NCI-H2081 (cell line): ENCODE results near the gene CACNA1I.

ENCODE experiments used
- DNase-seq, 2 experiments: peaks; one replicate each; lab custom pipeline; 2025; lab: John Stamatoyannopoulos, UW

The CACNA1I gene

DNA sequence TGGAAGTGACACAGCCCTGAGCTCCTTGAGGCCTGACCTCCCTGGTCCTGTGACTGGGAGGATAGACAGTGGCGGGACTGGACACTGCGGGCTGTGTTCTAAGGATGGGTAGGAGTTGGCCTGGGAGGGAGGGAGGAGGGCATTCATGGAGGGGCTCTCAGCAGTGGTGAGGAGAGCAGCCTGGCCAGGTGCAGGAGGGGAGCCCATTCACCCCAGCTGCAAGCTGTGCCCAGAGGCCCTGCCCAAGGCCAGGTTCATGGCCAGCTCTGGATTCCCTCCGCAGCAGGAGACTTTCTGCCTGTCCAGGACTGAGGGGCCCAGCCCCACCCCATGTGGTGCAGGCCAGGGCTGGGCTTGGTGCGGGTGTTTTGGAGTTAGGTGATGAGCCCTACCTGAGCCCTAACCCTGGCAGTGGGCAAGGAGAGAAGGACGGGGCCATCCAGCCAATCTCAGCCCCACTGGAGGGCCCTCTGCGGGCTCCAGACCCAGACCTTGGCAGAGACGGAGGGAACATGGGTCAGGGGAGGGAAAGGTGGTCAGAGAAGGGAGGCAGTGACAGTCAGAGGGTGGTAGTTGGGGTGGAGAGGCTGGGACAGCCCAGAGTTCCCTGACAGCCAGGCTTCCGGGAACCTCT lies 26.8 kb downstream of the CACNA1I start:
- DNase-seq: no peak

DNA sequence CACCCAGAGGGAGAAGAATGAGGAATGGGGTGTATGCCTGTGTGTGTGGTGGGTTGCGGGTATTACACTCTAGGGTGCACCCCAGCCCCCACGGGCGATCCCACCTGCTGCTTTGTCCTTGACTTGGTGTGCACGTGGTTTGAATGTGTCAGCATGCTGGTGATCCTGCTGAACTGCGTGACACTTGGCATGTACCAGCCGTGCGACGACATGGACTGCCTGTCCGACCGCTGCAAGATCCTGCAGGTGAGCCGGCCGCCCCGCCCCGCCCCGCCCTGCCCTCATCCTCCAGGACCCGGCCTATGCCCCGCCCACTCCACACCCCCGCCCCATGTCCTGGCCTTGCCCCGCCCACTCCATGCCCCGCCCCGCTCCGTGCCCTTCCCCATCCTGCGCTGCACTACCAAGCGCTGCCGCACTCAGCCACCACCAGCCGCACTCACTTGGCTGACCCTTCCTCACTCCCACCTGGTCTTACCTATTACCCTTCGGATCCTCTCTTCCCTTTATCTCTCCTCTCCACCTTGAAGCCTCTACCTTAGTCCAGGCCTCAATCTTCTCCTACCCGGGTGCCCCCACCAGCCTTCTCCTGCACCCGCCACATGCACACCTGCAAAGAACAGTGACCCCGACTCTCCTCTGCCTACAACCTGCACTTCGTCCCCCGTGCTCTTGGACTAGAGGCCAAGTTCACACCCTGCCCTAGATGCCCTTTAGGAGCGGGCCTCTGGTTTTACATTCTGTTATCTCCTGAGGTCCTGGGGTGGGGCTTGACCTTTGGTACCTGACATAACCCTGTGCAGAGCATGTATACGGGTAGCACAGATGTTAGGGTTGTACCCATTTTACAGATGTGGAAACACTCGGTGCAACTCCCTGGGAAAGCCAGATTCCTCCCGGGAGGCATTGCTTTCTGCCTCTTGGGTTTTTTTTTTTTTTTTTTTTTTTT lies 27.7 kb downstream of the CACNA1I start:
- peak; percentile 33 to 53 for DNase-seq

DNA sequence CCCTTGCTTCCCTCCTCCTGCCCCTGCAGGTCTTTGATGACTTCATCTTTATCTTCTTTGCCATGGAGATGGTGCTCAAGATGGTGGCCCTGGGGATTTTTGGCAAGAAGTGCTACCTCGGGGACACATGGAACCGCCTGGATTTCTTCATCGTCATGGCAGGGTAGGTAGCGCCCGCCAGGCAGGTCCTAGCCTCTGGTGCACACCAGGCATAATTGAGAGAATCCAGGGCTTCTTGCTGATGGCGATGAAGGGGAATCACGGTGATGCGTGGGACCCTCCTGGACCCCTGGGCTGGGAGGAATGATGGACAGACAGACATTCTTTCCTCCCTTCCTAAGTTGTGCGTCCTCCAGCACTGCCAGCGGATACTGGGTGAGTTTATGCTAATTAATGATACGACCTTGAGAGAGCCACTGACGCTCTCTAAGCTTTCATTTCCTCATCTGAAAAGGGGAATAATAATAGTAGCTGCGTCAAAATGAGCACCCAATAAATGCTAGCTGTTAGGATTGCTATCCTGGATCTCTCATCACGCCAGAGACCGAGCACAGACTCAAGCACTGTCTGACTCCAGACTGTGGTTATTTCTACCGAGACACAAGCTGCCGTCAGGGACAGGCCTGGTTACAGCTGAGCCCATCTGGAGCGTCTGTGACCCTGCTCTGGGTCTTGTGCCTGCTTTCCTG lies 30.1 kb downstream of the CACNA1I start:
- DNase-seq: no peak

DNA sequence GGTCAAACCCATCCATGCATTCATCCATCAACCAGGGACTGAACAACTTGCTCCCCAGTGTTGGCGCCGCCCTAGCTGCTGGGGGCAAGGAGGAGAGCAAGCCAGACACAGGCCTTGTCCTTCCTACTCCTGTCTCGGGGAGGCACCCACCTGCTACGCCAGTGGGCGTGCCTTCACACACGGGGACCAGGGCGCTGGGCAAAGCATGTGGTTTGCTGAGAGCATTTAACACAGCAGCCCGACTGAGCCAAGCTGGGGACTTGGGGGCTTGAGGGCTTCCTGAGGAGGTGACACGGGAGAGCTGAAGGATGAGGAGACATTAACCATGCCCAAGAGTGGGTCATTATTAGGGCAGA lies 30.6 kb downstream of the CACNA1I start:
- no peak for DNase-seq

DNA sequence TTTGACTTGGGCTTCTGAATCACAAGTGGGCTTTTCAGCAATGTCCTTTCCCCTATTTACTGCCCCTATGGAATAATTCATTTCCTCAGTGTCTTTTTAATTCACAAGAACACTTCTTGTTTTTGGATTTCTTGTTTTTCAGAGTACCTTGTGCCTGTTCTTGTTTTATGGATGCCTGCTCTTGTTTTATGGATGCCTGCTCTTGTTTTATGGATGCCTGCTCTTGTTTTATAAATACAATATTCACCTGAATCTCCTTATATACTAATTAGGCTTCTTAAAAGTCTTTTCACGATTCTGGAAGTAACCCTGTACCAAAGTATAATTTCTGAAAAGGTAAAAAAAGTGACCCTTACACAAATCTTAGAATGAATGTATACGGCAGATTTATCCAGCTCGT lies 32.8 kb downstream of the CACNA1I start:
- DNase-seq: no peak

DNA sequence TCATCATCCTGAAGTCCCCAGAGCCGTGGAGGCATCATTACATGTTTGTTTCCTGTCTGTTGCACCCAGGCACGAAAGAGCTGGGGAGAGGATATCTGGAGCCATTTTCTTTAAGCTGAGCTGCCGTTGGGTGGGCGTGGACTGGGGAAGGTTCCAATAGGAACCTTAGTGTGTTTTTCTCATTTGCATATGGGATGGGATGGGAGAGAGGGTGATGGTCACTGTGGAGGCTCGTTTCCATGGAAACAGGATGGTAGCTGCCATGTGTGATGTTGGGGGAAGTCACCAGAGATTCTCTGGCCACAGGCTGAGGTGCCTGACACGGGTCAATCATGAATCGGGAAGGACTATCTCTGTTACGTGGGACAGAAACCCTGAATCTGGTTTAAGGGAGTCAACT lies 39.7 kb downstream of the CACNA1I start:
- DNase-seq: no peak

DNA sequence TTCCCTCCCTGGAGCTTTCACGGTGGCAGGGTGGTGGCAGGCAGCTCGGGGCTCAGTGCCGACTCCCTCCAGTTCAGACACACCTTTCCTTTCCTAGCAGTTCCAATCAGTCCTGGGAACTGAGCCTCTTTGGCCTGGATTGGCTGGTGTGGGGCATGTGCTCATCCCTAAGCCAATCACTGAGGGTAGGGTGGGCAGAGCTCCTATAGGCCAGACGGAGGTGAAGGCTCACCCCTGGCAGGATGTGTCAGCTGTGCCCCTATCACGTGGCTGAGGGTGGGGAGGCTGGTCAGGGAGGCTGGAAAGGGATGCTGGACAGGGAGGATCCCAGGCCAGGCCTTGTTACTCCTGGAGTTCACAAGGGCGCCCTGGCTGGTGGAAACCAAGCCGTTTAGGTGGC lies 40.2 kb downstream of the CACNA1I start:
- no peak for DNase-seq

DNA sequence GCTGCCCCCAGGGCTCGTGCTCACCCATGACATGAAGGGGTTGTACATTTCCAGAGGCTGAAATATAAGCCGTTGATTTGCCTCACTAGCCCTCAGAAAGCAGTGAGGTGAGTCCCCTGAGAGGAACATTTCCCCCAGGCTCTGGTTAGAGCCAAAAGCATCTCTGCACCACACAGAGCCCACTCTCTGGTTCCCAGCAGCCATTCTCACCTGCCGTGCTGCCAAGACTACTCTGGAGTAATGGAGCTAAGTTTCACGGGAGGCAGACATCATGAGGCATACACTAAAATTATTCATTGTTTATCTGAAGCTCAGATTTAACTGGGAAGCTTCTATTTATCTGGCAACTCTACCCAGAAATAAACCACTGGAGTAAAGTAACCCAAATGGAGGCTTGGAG lies 40.8 kb downstream of the CACNA1I start:
- DNase-seq: no peak

DNA sequence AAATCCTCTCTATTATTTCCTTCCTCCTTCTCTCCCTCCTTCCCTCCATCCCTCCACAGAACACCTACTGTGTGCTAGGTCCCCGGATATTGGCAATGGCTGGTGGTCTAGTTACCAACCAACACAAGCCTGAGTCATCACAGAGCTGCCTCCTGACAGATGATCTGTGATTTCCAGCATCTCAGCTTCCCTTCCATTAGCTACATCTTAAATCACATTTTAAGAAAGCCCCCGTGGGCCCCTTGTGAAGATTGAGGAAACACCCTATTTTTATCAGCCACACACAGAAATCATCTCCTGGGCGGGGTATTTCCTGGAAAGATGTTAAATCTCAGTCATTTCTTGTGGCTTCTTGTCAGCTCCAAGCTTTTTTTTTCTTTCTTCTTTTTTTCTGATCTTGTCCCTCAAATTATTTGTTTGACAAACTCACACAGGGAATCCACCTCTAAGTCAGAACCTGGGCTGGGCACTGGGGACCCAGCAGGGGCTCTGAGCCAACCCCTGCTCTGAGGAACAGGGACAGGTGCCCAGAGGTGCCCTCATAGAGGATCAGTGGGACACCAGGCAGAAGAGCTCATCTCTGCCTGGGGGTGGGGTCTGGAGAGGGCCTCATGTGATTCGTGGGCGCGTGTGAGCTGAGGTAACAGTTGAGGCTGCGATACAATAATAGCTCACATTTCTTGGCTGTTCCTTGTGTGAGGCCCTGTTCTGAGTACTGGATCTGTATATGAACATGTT lies 42.4 kb downstream of the CACNA1I start:
- DNase-seq: no peak

DNA sequence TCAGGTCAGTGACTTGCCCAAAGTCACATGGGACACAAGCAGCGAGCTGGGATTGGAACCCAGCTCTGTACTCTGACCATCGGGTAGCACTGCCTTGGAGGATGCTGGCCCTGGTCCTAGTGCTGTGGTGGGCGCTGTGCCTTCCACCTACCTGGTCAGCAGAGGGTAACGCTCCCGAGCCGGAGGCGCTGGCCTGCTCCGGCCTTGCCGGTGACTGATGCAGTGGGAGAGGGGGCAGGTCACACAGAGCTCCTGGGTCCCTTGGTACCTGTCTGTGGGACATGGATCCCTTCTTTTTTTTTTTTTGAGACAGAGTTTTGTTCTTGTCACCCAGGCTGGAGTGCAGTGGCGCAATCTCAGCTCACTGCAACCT lies 43.0 kb downstream of the CACNA1I start:
- DNase-seq: no peak

DNA sequence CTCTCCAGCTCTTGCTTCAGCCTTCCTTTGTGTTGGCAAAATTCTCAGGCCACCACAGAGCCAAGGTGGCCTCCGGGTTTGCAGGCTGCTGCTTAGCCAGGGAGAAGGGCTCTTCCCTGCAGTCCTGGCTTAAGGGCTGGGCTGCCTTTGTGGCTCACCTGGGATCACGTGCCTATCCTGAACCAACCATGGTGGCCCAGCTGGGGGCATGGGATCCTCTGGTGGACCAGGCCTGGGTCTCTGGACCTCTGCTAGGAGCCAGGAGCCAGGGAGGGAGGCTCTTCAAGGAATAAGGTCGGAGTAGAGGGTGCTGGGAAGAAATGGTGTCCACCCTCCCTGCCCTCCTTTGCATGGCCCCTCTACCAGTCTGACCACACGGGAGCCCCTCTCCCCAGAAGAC lies 43.9 kb downstream of the CACNA1I start:
- DNase-seq: no peak

DNA sequence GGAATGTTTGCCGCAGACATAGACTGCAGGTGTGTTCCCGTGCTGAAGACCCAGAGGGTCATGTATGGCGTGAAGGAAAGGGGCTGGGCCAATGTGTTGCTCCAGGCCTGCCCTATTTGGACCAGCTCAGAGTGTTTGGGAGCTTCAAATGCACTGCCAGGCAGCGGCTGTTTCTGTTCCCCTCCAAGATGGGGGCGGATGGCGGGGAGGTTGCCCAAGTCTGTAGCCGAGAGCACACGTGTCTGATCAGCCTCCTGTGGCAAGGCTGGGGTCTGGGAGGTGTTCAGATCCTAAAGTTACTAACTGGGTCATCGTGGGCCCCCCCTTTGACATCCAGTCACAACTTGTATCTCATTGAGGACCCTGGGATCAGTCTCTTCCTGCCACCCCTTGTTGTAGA lies 45.5 kb downstream of the CACNA1I start:
- no peak for DNase-seq

DNA sequence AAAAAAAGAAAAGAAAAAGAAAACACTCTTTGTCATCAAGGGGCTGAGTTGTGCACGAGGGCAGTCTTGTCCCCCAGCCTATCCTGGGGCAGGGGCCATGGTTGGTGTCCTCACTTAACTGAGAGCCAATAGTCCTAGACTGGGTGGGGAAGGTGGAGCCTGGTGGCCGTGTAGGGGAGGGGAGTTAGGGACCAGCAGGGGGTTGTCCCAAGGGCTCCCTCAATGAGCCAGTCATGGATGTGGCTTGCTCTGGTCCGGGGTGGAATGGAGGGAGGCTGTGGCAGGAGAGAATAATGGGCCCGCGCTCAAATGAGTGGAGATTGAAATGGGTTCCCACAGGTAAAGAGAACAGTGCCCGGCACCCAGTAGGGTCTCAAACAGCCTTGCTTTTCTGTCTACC lies 46.2 kb downstream of the CACNA1I start:
- DNase-seq: no peak

DNA sequence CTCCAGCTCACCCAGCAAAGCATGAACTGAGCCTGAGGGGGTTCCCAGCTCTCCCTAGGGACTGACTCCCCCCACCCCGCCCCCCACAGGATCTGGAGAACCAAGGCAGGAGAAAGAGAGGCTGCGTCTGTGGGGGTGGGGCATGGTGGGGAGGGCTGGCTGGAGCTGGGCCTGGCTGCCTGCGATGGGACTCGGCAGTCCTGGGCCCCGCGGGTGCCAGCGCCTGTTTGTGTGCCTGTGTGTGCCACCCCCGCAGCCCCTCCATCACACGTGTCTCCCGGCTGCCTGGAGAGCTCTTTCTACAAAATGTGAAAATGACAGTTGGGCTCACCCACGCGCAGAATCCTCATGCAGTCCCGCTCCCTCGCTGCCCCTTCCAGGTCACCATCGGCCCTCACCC lies 46.8 kb downstream of the CACNA1I start:
- no peak for DNase-seq

DNA sequence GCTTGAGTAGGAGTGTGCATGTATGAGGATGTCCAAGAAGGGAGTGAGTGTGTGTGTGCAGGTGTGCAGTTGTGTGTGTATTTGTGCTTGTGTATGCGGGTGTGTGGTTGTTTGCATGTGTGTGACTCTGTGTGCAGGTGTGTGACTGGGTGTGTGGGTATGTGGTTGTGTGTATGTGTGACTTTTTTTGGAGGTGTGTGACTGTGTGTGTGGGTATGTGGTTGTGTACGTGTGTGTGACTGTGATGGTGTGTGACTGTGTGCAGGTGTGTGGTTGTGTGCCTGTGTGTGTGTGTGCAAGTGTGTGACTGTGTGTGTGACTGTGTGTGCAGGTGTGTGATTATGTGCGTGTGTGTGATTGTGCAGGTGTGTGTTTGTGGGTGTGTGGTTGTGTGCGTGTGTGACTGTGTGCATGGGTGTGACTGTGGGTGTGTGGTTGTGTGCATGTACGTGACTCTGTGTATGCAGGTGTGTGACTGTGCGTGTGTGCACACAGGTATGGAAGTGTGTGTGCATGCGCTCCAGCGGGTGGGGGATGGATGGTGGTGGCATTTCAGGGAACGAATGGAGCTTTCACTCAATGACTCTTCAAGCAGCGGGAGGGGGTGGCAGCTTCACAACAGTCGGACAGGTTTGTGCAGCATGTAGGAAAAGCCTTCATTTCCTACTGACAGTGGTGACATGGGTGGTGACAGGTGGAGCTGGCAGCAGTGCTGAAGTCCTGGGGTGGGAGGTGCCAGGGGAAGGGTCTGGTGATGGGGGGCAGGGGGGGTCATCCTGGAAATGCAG lies 47.6 kb downstream of the CACNA1I start:
- DNase-seq: no peak

DNA sequence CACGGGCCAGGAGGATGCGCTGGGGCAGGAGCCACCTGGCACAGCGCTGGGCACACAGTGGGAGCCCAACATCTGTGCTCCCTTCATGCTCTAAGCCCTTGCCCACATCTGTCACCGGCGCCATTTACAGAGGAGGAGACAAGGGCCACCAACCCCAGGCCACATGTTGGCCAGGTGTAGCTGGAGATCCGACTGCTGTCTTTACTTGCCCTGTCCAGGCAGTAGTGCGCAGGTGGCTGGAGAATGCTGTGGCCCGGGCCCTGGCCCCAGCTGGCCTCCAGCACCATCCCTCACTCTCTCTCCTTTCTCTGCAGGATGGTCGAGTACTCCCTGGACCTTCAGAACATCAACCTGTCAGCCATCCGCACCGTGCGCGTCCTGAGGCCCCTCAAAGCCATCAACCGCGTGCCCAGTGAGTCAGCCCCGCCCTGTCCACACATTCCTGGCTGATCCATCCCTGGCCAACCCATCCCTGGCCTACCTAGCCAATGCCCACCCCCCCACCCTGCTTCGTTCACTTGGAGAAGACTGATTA lies 48.5 kb downstream of the CACNA1I start:
- no peak for DNase-seq

DNA sequence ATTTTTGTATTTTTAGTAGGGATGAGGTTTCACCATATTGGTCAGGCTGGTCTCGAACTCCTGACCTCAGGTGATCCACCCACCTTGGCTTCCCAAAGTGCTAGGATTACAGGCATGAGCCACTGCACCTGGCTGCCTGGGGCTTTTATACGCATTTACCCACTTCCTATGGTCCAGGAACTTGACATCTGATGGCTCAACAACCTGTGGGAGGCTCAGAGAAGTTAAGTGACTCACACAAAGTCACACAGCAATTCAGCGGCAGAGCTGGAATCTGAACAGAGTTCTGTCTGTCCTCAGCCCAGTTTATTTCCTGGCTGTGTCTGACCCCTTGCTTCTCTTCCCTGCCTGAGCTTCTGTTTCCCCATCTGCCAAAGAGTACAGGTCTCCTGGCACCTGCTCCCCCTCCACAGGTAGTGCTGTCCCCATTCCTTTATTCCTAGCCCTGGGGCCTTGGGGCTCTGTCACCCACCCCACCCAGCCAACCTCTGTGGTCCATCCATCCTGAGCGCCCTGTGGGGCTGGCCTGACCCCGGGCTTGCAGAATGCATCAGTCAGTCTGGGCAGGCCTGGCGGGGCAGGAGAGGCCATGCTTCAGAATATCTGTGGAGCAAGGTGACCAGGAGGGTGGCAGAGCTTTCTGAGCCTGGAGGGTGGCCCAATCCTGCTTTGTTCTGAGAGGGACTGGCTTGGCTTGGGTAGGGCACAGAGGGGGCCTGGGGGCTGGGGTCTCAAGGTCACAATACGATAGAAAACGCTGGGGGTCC lies 50.6 kb downstream of the CACNA1I start:
- no peak for DNase-seq

DNA sequence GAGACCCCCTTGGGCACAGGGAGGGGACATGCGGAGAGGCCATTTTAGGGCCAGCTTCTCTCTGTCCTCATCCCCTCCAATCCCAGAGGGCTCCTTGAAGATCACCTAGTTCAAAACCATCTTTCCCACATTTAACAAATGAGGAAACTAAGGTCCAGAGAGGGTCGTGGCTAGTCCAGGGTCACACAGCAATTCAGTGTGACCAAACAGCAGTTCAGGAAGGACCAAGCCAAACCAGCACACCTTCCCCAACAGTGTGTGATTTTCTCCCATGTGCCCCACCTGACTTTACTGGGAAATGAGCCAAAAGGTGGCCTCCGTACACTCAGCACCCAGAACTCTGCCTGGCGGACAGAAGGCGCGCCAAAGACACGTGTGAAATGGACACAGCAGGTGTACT lies 51.3 kb downstream of the CACNA1I start:
- DNase-seq: peak in 1 of 2 experiments; percentile 15

DNA sequence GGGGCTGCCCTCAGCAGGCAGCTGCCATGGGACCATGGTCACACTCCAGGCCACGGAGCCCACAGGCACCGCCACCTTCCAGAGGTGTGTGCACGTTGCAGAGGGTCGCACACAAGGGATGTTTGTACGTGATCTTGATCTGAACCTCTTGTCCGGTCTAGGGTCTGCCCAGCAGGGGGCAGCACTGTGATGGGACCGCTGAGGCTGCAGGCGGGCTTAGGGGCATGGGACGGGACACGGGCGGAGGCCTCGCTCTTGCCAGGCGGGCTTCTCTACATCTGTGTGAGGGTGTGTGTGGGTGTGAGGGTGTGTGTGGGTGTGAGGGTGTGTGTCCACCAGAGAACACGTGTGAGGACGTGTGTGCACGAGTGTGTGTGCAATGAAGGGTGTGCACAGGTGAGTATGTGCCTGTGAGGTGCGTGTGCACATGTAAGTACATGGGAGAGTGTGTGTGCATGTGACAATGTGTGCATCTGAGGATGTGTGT lies 52.4 kb downstream of the CACNA1I start:
- DNase-seq: no peak
